Measurements from ENCODE around the gene INA.
"Not testable (repeated sequence)": the region's sequence is repeated elsewhere in the genome, so short reads cannot be mapped to it uniquely, and the experiment has no call there.

The INA gene

DNA sequence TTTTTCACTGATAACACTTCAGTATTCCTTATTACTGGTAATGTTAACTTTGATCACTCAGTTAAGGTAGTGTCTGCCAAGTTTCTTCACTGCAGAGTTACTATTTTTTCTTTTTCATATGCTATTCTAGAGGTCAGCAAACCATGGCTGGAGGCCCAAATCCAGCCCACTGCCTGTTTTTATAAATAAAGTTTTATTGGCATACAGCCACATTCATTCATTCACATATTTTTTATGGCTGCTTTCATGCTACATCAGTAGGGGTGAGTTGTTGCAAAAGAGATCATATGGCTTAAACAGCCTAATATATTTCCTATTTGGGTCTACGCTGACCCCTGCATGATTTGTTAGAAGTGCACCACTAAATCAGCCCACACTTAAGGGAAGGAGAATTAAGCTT is 20.3 kb upstream of the INA start:
- H3K4me3 Mint-ChIP-seq = no peak overlapping the region
- DNase-seq (ENCODE audit: low spot score in 2 of 2) = no peak
- H3K9me3 Mint-ChIP-seq = no peaks in the 10 kb centered on the region
- ATAC-seq = no peak
- peaks cover 1% of the 10 kb centered on the region for H3K36me3 Mint-ChIP-seq
- peaks cover under 1% of the 10 kb centered on the region for H3K4me1 Mint-ChIP-seq
- H3K27ac Mint-ChIP-seq = no peak overlapping the region

DNA sequence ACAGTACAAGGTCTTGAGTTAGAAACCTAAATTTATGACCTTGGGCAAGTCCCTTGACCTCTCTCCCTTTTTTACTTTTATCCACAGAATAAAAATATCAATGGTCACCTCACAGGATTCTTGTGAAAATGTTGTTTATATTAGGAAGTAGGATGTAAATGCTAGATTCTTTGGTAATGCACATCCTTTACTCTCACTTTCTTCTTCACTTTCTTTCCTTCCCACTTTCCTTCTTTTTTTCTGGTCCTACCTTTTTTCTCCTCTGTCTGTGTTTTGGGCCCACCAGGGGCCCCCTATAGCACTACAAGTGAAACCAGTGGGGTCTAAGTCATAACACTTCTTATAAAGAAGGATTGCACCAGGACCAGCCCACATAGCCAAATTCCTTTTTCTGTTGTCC is 19.1 kb upstream of the INA start:
- ATAC-seq (no peak), DNase-seq (ENCODE audit: low spot score in 2 of 2) (no peak)
- Mint-ChIP-seq H3K27ac (no peak overlapping the region), H3K4me1 (no peaks in the 10 kb centered on the region), H3K36me3 (no peaks in the 10 kb centered on the region), H3K9me3 (no peaks in the 10 kb centered on the region), H3K4me3 (no peak overlapping the region)

DNA sequence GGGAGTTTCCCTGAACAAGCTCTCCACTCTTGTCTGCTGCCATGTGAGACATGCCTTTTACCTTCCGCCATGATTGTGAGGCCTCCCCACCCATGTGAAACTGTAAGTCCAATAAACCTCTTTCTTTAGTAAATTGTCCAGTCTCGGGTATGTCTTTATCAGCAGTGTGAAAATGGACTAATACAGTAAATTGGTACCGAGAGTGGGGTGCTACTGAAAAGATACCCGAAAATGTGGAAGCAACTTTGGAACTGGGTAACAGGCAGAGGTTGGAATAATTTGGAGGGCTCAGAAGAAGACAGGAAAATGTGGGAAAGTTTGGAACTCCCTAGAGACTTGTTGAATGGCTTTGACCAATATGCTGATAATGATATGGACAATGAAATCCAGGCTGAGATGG is 18.0 kb upstream of the INA start:
- not testable (repeated sequence) for H3K36me3 Mint-ChIP-seq

DNA sequence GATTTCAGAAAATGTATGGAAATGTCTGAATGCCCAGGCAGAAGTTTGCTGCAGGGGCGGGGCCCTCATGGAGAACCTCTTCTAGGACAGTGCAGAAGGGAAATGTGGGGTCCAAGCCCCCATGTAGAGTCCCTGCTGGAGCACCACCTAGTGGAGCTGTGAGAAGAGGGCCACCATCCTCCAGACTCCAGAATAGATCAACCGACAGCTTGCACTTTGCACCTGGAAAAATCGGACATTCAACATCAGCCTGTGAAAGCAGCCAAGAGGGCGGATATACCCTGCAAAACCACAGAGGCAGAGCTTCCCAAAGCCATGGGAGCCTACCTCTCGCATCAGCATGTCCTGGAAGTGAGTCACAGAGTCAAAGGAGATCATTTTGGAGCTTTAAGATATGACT is 16.9 kb upstream of the INA start:
- DNase-seq (ENCODE audit: low spot score in 2 of 2) (no peak), ATAC-seq (no peak)
- no peaks in the 10 kb centered on the region for H3K36me3 Mint-ChIP-seq
- H3K4me3 Mint-ChIP-seq = no peak overlapping the region
- H3K27ac Mint-ChIP-seq = no peak overlapping the region
- no peaks in the 10 kb centered on the region for H3K9me3 Mint-ChIP-seq
- H3K4me1 Mint-ChIP-seq = no peaks in the 10 kb centered on the region

More for the DNA sequence above, 18.0 kb upstream of the INA start:
- ATAC-seq; H3K9me3 Mint-ChIP-seq; H3K4me3 Mint-ChIP-seq; DNase-seq (ENCODE audit: low spot score in 2 of 2); H3K27ac Mint-ChIP-seq; H3K4me1 Mint-ChIP-seq: not testable (repeated sequence)

DNA sequence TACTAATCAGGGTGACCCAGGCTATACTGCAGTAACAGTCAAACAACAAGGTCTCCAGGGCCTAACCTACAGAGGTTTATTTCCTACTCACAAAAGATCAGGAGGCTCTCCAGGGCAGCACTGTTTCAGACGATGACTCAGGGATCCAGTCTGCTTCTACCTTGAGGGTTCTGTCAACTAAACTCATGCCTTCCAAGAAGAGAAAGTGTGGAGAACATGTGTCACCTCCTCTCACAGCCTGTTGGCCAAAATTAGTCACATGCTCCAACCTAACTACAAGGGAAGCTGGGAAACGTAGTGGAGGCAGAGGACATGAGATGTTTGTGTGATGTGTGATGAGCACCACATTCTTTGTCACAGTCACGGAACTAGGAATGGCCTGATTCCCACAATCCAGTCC is 14.7 kb upstream of the INA start:
- H3K4me1 Mint-ChIP-seq = no peaks in the 10 kb centered on the region
- no peak overlapping the region for H3K4me3 Mint-ChIP-seq
- no peak for DNase-seq (ENCODE audit: low spot score in 2 of 2)
- H3K36me3 Mint-ChIP-seq = no peaks in the 10 kb centered on the region
- ATAC-seq = peak; percentile 69
- H3K9me3 Mint-ChIP-seq = no peaks in the 10 kb centered on the region
- no peak overlapping the region for H3K27ac Mint-ChIP-seq

DNA sequence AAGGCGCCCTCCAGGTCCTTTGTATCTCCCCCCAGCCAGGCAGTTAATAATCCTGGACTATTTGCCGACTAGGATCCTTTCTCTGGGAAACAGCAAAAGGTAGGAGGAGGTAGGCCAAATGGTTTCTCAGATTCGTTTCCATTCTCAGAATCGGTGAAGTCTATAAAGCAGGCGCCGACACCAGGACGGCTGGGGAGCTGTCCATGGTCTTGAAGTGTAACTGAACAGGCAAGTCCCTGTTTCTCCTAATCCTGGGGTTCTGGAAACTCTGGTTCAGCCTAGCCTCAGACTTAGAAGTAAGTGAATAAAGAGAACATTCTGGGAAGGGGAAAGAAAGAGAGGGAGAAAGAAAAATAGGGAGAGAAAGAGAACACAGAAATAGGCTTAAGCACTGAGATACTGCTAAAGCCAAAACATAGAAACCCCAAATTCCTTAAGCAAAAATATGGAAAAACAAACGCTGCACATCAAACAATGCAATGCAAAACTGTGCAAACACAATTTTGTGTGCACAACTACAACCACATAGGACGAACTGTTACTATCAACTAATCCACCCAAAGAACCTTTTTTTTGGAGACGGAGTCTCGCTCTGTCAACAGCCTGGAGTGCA is 11.1 kb upstream of the INA start:
- no peak overlapping the region for H3K4me3 Mint-ChIP-seq
- H3K9me3 Mint-ChIP-seq = no peaks in the 10 kb centered on the region
- ATAC-seq (no peak), DNase-seq (ENCODE audit: low spot score in 2 of 2) (no peak)
- no peaks in the 10 kb centered on the region for H3K36me3 Mint-ChIP-seq
- no peak overlapping the region for H3K27ac Mint-ChIP-seq
- no peaks in the 10 kb centered on the region for H3K4me1 Mint-ChIP-seq

DNA sequence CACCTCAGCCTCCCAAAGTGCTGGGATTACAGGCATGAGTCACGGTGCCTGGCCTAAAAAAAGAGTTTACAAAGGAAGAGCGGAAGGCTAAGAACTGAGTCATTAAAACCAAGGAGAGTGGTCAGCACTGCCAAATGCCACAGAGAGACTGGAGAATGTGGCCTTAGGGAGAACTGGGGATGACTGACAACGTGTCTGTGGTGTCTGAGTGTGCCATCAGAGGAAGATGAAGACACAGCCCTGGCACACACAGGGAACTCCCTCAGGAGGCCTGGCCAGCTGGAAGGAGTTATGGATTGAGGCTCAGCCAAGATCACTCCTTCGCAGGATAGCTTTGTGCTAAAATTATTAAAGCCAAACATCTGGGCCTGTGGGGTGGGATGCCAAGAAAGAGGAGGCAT is 3.9 kb upstream of the INA start:
- Mint-ChIP-seq H3K27ac (no peak overlapping the region), H3K4me1 (peaks cover 12% of the 10 kb centered on the region), H3K9me3 (no peaks in the 10 kb centered on the region), H3K36me3 (no peaks in the 10 kb centered on the region), H3K4me3 (no peak overlapping the region)
- ATAC-seq (no peak), DNase-seq (ENCODE audit: low spot score in 2 of 2) (no peak)

DNA sequence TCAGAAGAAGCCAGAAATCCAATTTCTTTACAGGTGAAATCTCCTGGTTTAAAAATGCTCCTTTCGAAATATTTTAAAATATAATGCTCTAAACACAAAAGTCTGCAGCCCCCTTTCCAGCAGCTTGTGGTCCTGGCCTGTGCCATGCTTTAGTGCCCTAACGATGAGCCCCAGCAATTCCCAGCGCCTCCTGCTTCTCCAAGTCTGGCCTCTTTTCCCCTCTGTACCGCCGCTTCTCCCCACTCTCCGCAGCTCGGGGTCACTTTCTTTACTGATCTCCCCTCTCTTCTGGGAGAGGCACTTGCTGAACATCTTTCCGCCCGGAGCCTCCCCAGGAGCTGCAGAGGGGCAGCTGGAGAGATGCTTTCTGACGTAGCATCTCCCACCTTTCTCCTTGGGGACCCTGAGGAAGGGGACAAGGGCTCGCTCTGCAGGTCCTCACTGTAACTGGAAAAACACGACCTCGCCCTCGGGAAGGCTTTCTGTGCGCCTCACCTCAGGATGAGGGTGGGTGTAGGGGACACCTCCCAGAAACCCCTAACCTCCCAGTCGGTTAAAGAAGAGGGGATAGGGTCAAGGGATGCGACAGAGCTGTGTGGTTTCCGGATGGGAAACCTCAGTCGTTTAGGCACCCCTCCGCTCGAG is 565 bp upstream of the INA start:
- ATAC-seq (no peak), DNase-seq (ENCODE audit: low spot score in 2 of 2) (no peak)
- Mint-ChIP-seq H3K36me3 (no peaks in the 10 kb centered on the region), H3K9me3 (no peaks in the 10 kb centered on the region), H3K27ac (no peak overlapping the region), H3K4me3 (peak overlapping the region; percentile 45), H3K4me1 (peaks cover 17% of the 10 kb centered on the region)

DNA sequence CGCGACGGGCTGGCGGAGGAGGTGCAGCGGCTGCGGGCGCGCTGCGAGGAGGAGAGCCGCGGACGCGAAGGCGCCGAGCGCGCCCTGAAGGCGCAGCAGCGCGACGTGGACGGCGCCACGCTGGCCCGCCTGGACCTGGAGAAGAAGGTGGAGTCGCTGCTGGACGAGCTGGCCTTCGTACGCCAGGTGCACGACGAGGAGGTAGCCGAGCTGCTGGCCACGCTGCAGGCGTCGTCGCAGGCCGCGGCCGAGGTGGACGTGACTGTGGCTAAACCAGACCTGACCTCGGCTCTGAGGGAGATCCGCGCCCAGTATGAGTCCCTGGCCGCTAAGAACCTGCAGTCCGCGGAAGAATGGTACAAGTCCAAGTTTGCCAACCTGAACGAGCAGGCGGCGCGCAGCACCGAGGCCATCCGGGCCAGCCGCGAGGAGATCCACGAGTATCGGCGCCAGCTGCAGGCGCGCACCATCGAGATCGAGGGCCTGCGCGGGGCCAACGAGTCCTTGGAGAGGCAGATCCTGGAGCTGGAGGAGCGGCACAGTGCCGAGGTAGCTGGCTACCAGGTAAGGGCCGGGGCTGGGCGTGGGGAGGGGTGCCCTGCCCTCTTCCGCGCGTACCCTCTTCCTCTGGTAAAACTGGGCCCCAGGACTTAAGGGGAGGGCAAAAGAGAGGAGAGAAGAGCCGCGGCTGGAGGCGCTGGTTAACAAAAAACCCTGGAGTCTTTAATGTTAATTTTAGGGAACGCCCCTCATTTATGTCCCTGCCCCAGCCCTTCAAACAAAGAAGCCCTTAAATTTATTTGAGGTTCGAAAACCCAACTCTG is 987 bp downstream of the INA start:
- ATAC-seq (no peak), DNase-seq (ENCODE audit: low spot score in 2 of 2) (no peak)
- Mint-ChIP-seq H3K4me1 (peaks cover 17% of the 10 kb centered on the region), H3K9me3 (no peaks in the 10 kb centered on the region), H3K36me3 (no peaks in the 10 kb centered on the region), H3K4me3 (peak overlapping the region; percentile 45), H3K27ac (no peak overlapping the region)

DNA sequence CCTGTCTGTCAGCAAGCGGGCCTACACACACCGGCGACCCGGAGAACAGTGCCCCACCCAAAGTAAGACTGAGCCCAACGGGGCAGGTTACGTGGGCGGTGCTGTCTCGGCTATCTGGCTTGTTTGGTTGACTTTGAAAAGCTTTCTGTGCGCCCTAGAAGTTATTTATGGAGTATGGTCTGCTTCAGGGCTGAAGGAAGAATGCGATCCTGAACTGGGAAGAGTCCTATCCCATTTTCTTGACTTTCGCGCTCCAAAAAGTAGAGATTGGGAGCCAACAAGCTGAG is 1.5 kb downstream of the INA start:
- H3K27ac Mint-ChIP-seq = no peak overlapping the region
- DNase-seq (ENCODE audit: low spot score in 2 of 2) = no peak
- H3K4me3 Mint-ChIP-seq = no peak overlapping the region
- H3K36me3 Mint-ChIP-seq = no peaks in the 10 kb centered on the region
- ATAC-seq = no peak
- no peaks in the 10 kb centered on the region for H3K9me3 Mint-ChIP-seq
- H3K4me1 Mint-ChIP-seq = peaks cover 17% of the 10 kb centered on the region

DNA sequence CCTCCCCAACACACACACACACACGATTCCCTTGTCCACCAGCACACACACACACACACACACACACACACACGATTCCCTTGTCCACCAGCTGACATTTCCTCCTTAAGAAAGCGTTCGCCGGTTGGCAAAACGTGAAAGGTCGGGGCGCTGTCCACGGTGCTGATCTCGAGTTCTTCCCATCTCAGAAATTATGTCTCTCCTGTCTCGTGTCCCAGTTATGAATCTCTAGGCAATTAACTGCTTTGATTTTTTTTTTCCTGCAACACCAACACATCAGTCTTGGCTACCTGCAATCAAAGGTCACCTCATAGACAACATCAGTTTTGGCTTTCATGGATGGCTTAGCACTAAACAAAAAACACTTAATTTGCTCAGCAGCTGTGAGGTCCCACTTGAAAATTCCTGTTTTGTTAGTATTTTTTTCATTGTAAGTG is 1.9 kb downstream of the INA start:
- H3K36me3 Mint-ChIP-seq = no peaks in the 10 kb centered on the region
- ATAC-seq (no peak), DNase-seq (ENCODE audit: low spot score in 2 of 2) (peak in 1 of 2 donors; percentile 60)
- H3K4me3 Mint-ChIP-seq = no peak overlapping the region
- H3K27ac Mint-ChIP-seq = no peak overlapping the region
- no peaks in the 10 kb centered on the region for H3K9me3 Mint-ChIP-seq
- H3K4me1 Mint-ChIP-seq = peaks cover 17% of the 10 kb centered on the region

DNA sequence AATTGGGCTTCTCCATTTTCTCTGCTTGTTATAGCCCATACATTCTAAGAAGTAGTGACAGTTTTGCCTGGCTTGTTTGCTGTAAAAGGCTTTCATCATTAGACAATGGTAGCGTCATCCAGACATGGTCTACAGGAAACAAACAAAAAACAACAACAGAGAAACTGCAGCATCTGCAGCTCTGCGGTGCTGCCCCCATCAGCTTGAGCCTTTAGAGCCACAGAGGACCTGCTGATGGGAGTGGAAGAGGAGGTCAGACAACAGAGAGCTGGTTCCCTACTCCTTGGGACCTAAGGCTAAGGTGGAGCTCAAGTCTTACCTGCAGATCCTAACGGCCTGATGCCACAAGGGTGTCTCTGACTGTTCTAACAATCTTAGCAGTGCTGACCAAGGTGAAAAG is 3.1 kb downstream of the INA start:
- Mint-ChIP-seq H3K4me1 (peaks cover 17% of the 10 kb centered on the region), H3K9me3 (no peaks in the 10 kb centered on the region), H3K27ac (no peak overlapping the region), H3K4me3 (no peak overlapping the region), H3K36me3 (no peaks in the 10 kb centered on the region)
- ATAC-seq = no peak
- DNase-seq (ENCODE audit: low spot score in 2 of 2) = no peak

DNA sequence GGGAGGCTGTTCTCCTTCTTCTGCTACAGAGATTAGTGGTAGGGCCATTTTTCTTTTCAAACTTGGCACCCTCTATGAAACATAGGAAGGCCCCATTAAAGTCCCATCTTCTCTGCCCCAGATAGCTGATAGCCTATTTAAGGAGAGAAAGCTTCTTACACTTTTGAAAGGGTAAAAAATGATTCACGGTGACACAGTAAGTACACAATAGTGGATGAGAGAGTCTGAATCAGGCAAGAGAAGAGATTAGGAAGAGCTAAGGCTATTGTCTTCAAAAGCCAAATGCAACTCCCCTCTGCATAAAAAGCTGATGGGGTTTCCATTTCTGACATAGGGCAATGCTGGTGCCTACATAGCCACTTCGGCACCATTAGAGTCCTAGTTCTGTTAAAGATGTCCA is 3.6 kb downstream of the INA start:
- H3K36me3 Mint-ChIP-seq = no peaks in the 10 kb centered on the region
- no peaks in the 10 kb centered on the region for H3K9me3 Mint-ChIP-seq
- DNase-seq (ENCODE audit: low spot score in 2 of 2) (no peak), ATAC-seq (no peak)
- H3K4me3 Mint-ChIP-seq = no peak overlapping the region
- no peak overlapping the region for H3K27ac Mint-ChIP-seq
- H3K4me1 Mint-ChIP-seq = peaks cover 17% of the 10 kb centered on the region

DNA sequence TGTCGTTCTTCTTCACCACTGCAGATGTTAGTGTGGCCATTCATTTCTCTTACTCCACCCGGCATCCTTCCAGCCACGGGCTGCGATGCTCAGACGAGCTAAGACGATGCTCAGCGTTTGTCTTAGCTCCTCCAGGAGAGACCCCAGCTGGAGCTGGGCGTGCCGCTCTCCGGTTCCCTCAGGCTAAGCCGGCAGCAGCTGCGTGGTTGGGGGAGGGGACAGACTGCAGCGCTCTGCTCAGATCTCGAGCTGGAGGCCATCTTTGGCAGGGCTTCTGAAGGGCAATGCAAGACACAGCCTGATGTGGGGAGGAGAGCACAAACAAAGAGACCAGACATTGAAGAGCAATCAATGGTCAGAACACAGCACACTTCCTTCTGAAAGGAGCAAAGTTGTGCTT is 4.8 kb downstream of the INA start:
- no peaks in the 10 kb centered on the region for H3K9me3 Mint-ChIP-seq
- H3K27ac Mint-ChIP-seq = no peak overlapping the region
- no peak for ATAC-seq
- H3K4me3 Mint-ChIP-seq = no peak overlapping the region
- no peak for DNase-seq (ENCODE audit: low spot score in 2 of 2)
- H3K4me1 Mint-ChIP-seq = peaks cover 11% of the 10 kb centered on the region
- no peaks in the 10 kb centered on the region for H3K36me3 Mint-ChIP-seq

DNA sequence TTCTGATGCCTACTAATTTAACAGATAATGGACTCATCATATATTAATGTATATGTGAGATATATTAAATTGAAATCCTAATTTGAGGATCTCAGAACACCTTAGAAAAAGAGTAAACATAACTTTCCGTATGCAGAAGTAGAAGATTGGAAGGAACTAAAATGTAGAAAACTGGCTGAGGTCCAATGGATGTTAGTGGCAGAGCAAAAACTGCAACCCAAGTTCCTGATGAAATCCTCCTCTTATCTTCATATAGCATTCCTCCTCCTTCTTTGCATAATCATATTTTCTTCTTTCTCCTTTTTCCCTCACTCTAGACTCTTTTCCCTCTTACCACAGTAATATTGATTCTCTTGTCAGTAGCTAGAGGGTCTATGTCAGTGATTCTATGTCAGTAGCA is 6.0 kb downstream of the INA start:
- no peak overlapping the region for H3K27ac Mint-ChIP-seq
- H3K9me3 Mint-ChIP-seq = no peaks in the 10 kb centered on the region
- DNase-seq (ENCODE audit: low spot score in 2 of 2) (no peak), ATAC-seq (no peak)
- H3K36me3 Mint-ChIP-seq = no peaks in the 10 kb centered on the region
- H3K4me1 Mint-ChIP-seq = peaks cover 6% of the 10 kb centered on the region
- no peak overlapping the region for H3K4me3 Mint-ChIP-seq

DNA sequence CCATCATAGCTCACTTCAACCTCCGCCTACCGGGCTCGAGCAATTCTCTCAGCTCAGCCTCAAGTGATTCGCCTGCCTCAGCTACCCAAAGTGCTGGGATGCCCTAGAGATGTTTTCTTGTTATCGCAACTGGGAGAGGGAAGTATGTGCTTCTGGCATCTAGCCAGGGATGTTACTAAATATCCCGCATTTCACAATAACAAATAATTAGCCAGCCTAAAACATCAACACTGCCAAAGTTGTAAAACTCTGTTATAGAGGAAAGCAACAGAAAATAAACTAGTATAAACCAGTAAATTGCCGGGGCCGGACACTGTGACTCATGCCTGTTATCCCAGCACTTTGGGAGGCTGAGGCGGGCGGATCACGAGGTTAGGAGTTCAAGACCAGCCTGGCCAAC is 7.2 kb downstream of the INA start:
- DNase-seq (ENCODE audit: low spot score in 2 of 2) (no peak), ATAC-seq (no peak)
- no peak overlapping the region for H3K27ac Mint-ChIP-seq
- H3K4me3 Mint-ChIP-seq = no peak overlapping the region
- no peaks in the 10 kb centered on the region for H3K36me3 Mint-ChIP-seq
- H3K9me3 Mint-ChIP-seq = no peaks in the 10 kb centered on the region
- H3K4me1 Mint-ChIP-seq = no peaks in the 10 kb centered on the region

Measured in stimulated activated effector memory CD8-positive, alpha-beta T cell treated with anti-CD3 and anti-CD28 coated beads, Interleukin-12 subunit alpha, Interleukin-12 subunit beta, amount 100 ng/mL, for 72 hours (primary cell).